DMS 273 treated with DMSO at 0.1 percent for 48 hours (cell line): ENCODE results near the gene ERICH4.
A peak's percentile ranks its signal among the peaks of the same experiment; 100 is the strongest.
"Not testable (repeated sequence)": the region's sequence is repeated elsewhere in the genome, so short reads cannot be mapped to it uniquely, and the experiment has no call there.

Source experiments
- DNase-seq: peaks from one replicate; lab custom pipeline; 2025; lab: John Stamatoyannopoulos, UW

ERICH4 gene, protein sequence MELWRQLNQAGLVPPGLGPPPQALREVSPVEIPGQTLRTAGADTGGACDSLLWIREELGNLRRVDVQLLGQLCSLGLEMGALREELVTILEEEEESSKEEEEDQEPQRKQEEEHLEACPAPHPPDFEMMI

DNA sequence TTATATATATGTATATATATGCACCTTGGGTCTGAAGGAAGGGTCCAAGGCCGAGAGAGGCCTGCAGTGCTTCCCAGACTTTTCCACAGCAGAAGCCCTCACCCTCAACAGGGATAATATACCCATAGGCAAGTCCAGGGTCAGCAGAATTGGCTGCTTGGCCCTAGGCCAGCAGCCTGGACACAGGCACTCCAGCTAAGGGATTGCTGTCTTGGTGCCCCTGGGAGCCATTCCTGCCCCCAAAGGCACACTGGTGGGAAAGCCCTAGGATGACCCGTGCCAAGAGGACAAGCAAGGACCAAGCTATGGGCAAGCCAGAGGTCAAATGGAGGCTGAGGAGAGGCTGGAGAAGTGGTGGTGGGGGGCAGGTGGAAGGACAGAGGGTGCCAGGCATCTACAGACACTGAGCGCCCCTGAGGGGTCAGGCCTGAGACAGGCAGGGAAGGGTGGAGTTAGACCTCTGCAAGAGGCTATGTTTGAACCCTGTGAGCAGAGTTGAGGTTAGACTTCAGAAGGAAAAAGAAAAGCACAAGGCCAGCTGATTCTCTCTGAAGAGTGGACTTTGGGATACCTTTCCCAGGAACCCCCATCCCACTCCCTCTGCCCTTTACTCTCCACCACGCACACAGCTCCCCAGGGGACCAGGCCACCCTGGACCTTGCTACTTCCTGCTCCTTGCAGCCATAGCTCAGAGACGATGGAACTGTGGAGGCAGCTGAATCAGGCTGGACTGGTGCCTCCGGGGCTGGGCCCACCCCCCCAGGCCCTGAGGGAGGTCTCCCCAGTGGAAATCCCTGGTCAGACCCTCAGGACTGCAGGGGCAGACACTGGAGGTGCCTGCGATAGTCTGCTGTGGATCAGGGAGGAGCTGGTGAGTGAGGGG lies at the start of gene ERICH4:
ERICH4 (plus strand) TSS at position 684 of the 883 bp plus-strand sequence; CDS start at position 698, 14 bp downstream.
- no peak for DNase-seq

DNA sequence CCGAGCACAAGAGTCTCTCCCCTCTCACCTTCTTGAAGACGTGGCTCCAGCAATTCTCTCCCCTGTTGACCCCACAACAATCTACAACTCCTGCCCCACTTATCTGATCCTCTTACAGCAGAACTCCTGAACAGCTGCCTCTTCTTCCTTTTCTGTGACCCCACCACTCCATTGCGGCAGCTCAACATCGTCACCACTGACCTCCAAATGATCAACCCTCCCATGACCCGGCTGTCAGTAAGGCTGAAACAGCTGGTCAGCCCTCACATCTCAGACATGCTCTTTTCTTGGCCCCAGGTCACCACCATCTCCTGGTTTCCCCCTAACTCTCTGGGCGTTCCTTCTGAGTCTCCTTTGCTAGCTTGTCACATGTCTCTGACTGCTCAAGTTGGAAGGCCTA lies 47.6 kb upstream of the ERICH4 start:
- DNase-seq: no peak

DNA sequence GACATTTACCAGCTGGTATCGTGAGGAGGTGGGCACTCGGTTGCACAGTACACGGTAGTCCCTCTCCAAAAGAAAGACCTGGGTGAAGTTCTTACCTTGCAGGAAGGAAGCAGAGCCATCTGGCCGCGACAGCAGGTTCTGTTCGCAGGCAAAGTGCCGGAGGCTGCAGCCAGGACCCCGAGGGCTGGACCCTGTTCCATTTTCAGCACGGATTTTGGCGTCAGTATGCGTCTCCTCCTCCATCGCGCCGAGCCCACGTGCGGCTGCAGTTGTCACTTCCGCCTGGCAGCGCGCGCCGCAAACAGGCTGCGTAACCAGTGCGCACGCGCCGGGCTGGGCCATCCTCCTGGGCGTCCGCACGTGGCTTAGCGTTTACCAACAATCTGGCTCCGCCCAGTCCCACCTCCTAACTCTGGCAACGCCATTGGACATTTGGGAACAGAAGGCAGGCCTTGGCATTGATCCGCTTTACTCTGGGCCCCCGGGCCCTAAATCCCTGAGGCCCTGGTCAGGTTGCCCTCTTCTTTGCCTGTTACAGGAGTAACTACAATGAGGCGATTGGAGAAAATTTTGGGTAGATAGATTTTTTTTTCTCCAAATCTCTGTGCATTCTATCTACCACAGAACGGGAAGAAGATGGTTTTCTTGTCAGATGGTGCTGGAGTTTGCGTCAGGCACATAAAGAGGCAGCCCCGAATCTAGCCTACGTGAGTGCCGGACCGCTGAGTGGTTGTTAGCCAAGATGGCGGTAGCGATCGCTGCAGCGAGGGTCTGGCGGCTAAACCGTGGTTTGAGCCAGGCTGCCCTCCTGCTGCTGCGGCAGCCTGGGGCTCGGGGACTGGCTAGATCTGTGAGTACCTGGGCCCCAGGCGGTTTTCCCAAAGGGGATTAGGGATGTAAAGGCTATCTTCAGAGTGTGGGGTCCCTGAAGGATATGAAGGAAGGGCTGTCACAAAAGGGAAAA lies 45.6 kb upstream of the ERICH4 start, which contains the start of the genes BCKDHA and EXOSC5:
BCKDHA (plus strand) TSS at position 733 of the 964 bp plus-strand sequence; CDS start at position 743, 10 bp downstream.
EXOSC5 (minus strand) TSS at position 274 of the 964 bp plus-strand sequence; CDS start at position 243, 31 bp downstream.
- peak; percentile 98 for DNase-seq

DNA sequence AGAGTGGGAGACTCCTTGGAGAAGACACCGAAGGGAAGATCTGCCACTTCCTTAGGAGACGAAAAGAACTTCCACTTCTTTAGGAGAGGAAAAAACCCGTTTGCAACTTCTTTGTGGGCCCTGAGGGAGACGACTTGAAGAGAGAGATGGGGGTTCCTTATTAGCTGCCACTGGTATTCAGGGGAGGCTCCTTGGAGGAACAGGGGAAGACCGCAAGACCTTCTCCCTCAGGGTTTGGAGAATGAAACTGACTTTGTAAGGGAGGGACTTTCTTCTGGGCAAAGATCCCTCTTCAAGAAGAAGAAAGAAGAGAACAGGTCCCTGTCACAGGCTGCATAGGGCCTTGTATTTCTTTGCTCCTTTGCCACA lies 44.9 kb upstream of the ERICH4 start:
- no peak for DNase-seq

DNA sequence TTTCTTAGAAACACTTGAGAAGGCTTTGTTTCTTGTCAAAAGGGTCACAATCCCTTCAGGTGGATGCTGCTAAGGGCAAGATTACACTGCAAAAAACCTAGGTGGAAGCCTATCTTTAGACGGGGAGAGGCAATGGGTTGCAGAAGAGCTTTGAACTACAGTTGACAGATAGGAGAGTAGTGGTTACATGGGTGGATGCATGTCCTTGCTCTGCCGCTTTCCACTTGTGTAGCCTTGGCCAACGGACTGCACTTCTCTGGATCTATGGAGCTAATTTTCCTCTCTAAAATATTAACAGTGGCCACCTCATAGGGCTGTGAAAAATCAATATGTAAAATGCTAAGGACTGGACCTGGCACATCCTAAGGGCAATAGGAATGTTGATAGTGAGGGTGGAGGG lies 44.4 kb upstream of the ERICH4 start:
- DNase-seq: no peak

DNA sequence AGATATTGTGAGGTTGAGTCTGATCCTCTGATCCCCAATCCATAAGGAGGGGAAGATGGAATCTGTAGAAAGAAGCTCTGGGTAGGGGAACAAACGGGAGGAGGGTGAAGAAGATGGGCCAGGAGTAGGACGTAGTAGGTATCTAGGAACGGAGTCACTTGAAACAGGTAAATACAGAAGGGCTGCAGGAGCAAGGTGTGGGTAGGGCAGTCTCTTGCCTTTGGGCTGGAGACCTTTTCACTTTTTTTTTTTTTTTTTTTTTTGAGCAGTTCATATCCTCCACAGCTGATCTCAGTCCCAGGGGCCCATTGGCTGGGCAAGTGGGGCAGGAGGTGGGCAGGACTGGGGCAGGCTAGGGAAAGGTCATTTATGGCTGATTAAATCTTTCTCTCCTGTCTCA lies 43.9 kb upstream of the ERICH4 start:
- no peak for DNase-seq

DNA sequence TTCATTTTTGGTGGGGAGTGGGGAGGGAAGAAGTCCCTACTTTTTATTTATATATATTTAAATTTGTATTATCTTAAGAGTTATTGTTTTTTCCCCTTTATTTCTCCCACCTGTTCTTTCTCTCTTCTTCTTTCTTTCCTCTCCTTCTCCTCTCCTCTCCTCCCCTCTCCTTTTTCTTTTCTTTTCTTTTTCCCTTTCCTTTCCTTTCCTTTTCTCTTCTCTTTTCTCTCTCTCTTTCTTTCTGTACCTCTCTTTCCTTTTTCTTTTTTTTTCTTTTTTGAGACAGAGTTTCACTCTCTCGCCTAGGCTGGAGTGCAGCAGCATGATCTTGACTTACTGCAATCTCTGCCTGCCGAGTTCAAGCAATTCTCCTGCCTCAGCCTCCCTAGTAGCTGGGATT lies 43.4 kb upstream of the ERICH4 start:
- no peak for DNase-seq

DNA sequence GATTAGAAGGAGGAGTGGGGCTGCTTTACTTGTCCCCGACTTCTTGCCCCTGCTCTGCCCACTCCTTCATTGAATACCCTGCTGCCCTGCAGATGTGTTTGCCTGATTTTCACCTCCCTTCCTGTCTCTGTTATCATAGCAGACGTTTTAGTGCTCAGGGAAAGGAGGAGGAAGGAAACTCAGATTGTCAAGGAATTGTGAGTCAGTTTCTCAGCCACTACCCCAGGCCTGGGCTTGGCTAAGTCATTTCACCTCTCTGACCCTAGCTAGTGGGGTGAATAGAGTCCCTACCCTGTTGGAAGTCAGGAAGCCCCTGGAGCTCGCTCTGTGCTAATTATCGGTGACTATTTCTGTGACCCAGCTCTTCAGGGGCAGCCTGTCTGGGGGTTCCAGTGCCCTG lies 41.5 kb upstream of the ERICH4 start:
- no peak for DNase-seq

DNA sequence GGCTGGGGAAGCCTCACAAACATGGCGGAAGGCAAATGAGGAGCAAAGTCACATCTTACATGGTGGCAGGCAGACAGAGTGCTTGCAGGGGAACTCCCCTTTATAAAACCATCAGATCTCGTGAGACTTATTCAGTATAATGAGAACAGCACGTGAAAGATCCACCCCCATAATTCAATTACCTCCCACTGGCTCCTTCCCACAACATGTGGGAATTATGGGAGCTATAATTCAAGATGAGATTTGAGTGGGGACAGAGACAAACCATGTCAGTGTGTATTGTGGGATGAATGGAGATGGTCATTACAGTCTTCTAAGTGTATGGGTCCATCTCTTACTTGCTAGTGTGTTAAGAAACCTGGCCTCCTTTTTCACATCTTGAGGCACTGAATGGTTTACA lies 40.9 kb upstream of the ERICH4 start:
- DNase-seq: no peak

DNA sequence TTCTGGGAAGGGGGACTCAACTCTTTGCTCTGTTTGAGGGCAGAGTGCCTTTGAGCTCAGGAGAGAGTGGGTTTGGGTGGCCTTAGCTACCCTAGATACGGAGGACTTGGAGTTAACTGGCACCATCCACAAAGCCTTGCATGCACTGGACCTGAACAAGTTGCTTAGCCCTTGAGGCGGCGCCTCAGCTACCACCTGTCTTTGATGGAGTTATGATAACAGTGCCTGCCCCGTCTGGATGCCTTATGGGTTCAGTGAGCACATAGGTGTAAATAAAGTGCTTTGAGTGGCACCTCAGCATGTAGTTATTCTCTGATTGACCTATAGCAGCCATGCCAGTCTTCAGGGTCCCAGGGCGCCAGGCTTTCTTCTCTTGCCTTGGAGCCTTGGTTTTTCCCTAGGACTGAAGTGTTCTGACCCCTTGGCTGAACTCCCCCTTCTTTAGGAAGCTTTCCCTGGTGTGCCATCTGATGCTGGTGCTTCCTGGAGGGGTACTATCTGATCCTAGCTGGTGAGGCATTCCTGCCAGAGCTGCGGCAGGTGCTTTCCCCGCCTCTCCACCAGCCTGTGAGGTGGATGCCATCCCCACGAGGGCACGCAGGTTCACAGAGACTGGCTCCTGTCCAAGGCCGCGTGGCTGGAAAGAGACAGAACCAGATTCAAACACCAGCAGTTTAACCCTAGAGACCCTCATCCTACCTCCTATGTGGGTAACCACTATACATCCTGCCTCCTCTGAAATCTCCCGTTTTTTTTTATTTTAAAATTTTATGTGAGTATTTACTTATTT lies 39.6 kb upstream of the ERICH4 start:
- DNase-seq: no peak

DNA sequence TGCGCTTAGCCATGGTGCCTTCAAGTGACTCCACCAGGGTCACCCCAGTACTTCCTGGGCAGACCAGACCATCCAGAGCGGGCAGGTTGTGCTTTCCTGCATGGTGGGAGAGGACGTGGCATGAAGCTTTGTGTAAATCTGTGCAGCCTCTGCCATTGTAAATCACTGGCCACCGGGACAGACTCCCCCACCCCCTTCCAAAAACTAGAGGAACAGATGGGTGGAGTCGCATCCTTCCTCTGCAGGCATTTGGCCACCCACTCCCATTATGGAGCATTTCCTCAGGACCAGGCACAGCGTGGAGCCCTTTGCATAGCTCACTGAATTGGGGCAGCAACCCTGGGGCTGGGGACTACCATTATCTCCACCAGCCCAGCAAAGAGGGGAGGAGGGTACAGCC lies 37.2 kb upstream of the ERICH4 start:
- DNase-seq: no peak

DNA sequence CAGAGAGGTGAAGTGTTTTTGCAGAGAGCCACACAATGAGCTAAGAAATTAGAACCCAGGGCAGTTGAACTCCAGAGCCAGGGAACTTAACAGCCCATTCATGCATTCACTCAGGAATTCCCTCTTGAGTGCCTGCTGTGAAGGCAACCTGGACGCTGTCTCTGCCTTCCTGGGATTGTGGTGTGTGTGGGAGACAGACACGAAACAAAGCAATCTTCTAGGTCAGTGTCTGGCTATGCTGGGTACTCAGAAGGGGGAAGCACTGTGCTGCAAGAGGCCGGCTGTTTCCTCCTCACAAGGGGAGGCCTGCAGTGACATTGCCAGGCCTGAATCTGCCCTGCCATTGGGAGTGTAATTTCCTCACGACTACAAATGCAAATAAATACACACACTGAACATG lies 35.7 kb upstream of the ERICH4 start:
- no peak for DNase-seq

DNA sequence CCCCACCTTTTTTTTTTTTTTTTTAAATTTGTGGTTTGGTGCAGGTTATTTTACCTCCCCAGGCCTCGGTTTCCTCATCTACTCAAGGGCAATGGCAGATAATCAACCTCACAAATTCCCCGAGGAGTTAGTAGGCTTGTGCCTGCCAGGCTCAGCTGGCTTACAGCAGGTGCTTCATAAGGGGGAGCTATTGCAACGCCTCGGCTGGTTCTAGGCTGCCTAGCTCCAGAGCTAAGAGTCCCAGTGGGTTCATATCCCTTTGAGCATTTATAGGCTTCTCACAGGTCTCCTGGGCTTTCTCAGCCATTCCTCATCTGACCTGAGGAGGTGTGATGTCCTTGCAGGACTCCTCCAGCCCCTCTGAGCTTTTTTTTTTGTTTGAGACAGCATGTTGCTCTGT lies 34.7 kb upstream of the ERICH4 start:
- no peak for DNase-seq

DNA sequence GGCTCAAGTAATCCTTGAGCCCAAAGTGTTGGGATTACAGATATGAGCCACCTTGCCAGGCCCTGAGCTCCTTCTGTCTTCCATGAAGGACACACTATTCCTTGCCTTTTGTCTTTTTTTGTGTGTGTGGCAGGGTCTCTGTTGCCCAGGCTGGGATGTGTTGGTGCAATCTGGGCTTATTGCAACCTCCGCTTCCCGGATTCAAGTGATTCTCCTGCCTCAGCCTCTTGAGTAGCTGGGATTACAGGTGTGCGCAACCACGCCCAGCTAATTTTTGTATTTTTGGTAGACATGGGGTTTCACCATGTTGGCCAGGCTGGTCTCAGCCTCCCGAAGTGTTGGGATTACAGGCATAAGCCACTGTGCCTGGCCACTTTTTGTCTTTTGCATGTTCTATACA lies 34.1 kb upstream of the ERICH4 start:
- DNase-seq: not testable (repeated sequence)

DNA sequence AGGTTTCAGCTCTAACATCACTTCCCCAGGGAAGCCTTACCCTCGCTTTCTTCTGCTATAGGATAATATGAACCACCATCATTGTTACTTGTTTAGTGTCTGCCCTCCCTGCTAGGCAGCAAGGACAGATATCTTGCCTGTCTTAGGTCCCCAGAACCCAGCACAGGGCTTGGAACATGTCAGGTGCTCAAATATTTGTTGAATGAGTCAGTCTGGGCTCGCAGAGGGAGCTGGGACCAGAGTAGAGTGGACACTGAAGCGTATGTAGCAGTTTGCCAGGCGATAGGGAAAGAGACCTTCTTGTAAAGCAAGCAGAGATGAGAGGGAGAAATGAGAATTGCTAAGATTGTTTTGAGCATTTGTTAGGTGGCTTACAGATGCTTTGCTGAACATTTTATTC lies 33.7 kb upstream of the ERICH4 start:
- no peak for DNase-seq

DNA sequence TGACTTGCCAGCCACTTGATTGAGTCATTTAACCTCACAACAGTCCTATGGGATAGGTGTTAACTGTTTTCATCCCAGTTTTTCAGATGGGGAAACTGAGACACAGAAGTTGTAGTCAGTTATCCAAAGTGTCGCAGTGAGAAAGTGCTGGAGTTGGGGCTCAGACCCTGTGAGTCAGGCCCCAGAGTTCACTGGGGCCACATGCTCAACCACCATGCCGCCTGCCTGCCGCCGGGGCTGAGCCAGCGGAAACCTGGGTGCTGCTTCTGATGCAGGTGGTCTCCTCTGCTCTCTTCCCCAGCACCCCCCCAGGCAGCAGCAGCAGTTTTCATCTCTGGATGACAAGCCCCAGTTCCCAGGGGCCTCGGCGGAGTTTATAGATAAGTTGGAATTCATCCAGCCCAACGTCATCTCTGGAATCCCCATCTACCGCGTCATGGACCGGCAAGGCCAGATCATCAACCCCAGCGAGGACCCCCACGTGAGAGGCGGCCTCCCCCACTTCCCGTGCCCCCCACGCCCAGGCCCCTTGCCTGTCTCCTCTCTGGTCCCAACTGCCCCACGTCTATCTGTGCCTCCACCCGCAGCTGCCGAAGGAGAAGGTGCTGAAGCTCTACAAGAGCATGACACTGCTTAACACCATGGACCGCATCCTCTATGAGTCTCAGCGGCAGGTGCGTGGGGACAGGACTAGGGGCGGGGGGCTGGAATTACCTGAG lies 32.5 kb upstream of the ERICH4 start:
- no peak for DNase-seq

DNA sequence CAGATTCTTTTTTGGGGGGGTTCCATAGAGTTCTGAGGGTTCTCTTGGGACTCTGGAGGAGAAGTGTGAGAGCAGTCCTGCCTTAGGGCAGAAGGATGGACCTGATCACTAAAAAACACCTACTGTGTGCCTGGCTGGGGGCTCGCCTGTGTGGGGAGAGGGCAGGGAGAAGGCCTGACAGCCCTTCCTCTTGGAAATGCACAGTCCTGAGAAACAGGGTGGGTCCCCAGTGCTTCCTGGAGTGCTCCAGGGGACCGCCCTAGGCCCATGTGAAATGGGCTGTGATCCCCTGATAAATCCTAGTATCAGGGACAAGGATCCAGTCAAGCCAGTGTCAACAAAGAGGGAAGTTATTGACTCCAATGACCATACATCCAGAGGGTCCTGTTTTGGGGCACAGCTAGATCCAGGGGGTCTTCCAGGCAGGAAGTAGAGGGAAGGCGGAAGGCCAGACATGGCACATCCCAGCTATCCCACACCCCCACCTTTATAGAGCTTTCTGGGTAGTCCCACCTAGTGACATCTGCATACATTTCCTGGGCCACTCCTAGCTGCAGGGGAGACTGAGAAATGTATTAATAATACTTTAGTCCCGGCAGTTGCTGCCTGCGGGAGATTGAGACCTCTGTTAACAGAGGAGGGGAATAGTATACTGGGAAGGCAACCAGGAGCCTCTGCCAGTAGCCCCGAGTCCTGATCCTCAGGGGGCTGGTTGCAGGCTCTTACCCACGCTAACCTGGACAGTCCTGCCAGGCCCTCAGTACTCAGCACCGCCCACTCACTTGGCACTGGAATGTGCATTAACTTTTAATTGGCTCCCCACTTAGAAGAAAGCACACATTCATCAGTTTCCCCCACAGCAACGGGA lies 31.6 kb upstream of the ERICH4 start:
- no peak for DNase-seq

DNA sequence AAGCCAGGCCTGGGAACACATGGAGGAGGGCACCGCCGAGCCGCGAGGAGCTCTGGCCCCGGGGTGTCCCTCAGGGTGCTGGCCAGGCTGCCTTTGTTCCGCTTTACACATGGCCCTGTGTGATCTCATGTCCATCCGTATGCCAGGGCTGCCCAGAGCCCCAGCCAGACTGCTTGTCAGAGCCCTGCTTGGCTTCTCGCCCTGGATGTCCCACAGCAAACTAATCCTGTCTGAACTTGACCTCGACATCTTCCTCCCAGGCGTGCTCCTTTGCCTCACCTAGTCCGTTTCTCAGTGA lies 31.0 kb upstream of the ERICH4 start:
- no peak for DNase-seq

DNA sequence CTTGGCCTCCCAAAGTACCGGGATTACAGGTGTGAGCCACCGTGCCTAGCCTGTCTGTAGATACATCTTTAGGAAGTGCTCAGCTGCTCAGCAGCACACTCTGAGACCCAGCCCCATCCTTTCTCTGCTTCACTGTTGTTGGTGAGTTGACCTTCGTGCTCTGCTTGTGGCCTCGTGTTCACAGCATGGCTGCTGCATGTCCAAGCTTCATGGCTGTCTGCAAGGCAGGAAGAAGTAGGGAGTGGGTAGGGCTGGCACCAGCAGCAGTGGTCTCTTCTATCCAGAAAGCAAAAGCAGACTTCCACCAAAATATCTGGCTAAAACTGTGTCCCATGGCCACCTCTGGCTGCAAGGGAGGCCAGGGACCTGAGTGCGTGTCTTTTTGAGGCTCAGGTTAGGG lies 30.0 kb upstream of the ERICH4 start:
- DNase-seq: no peak

DNA sequence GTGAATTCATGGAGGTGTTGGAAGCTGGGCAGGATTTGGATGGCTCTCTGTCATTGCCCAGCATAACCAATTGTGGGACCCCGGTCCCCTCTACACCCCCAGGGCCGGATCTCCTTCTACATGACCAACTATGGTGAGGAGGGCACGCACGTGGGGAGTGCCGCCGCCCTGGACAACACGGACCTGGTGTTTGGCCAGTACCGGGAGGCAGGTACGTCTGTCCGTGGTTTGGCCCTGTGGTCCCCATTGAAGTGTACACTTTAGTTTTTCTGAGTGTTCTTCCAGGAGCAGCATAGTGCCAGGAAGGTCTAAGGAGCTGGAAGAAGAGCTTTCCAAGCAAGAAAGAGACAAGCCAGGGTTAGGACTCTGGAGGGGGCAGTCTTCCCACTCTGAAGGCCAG lies 29.0 kb upstream of the ERICH4 start:
- no peak for DNase-seq
